Measurements from ENCODE around the gene FGD6.
"Not testable (repeated sequence)": the region's sequence is repeated elsewhere in the genome, so short reads cannot be mapped to it uniquely, and the experiment has no call there.

The FGD6 gene

DNA sequence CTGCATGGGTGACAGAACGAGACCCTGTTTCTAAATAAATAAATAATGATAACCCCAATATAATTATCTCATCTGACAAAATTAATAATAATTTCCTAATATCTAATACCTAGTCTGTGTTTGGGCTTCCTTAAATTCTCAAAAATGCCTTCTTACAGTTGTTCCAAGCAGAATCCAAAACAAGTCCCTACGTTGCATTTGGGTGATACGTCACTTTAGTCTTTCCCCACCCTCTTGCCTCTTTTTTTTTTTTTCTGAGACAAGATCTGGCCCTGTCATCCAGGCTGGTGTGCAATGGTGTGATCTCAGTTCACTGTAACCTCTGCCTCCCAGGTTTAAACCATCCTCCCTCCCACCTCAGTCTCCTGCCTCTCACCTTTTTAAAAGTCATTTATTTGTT lies 27.1 kb upstream of the FGD6 start:
- Histone ChIP-seq H3K36me3 (peaks cover 17% of the 10 kb centered on the region), H3K4me1 (peaks cover 14% of the 10 kb centered on the region), H3K4me3 (ENCODE audit: low read depth, low read length) (no peak overlapping the region), H3K27me3 (no peaks in the 10 kb centered on the region), H3K9me3 (no peaks in the 10 kb centered on the region; the same call in 1 of the 2 replicates)
- DNase-seq, result no peak
- TF ChIP-seq, protein P1, sequence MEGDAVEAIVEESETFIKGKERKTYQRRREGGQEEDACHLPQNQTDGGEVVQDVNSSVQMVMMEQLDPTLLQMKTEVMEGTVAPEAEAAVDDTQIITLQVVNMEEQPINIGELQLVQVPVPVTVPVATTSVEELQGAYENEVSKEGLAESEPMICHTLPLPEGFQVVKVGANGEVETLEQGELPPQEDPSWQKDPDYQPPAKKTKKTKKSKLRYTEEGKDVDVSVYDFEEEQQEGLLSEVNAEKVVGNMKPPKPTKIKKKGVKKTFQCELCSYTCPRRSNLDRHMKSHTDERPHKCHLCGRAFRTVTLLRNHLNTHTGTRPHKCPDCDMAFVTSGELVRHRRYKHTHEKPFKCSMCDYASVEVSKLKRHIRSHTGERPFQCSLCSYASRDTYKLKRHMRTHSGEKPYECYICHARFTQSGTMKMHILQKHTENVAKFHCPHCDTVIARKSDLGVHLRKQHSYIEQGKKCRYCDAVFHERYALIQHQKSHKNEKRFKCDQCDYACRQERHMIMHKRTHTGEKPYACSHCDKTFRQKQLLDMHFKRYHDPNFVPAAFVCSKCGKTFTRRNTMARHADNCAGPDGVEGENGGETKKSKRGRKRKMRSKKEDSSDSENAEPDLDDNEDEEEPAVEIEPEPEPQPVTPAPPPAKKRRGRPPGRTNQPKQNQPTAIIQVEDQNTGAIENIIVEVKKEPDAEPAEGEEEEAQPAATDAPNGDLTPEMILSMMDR (IDR thresholded peaks at IDR 0.05; ENCODE audit: low read depth, low read length), result no peak

DNA sequence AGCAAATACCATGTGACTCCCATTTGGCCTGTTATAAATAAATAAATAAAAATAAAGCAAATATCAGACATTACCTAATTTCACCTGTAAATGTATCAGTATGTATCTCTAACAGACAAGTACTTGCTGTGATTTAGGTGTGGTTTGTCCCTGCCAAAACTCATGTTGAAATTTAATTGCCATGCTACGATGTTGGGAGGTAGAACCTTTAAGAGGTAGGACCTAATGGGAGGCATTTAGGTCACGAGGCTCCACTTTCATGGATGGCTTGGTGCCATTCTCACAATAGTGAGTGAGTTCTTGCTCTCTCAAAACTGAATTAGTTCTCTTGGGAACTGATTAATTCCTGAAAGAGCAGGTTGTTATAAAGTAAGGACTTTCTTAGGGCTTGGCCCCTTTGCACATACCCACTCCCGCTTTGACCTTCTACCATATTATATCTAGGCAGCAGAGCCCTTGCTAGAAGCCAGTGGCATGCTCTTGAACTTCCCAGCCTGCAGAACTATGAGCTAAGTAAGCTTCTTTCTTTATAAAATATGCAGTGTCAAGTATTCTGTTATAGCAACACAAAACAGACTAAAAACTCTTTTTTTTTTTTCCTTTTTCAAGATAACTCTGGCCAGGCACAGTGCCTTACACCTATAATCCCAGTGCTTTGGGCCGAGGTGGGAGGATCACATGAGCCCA lies 26.4 kb upstream of the FGD6 start:
- Histone ChIP-seq H3K27me3 (no peaks in the 10 kb centered on the region), H3K4me3 (ENCODE audit: low read depth, low read length) (no peak overlapping the region), H3K9me3 (no peaks in the 10 kb centered on the region; the same call in 1 of the 2 replicates), H3K36me3 (peaks cover 17% of the 10 kb centered on the region), H3K4me1 (peaks cover 14% of the 10 kb centered on the region)
- DNase-seq, result no peak
- TF ChIP-seq, protein P1 (IDR thresholded peaks at IDR 0.05; ENCODE audit: low read depth, low read length), result no peak

DNA sequence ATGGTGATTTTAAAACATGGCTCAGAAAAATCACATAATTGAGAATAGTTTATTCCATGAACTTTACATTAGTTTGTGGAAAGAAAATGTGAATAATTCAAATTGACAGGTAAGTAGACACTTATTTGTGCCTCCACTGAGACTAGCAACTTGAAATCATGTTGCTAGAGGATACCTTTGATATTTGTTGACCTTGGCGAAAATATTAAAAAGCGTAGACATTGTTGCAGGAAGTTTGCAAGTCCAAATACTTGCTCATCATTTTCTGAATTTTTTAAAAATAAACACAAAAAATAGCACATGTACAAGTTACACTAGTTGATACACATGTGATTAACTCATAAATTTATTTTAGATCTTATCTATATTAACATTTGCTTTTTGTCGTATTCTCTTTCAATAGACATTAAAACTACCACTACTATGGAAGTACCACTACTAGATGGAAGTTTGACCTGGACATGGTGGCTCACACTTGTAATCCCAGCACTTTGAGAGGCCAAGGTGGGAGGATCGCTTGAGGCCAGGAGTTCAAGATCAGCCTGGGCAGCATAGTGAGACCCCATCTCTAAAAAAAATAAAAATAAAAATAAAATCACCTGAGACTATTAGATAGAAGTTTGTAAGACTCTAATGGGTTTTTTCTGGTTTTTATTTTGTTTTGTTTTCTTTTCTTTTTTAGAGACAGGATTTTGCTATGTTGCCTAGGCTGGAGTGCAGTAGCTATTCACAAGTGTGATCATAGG lies 24.7 kb upstream of the FGD6 start:
- Histone ChIP-seq H3K9me3 (no peaks in the 10 kb centered on the region; the same call in 1 of the 2 replicates), H3K4me3 (ENCODE audit: low read depth, low read length) (no peak overlapping the region), H3K27me3 (no peaks in the 10 kb centered on the region), H3K36me3 (peaks cover 17% of the 10 kb centered on the region), H3K4me1 (peaks cover 6% of the 10 kb centered on the region)
- no peak for DNase-seq
- TF ChIP-seq, protein P1 (IDR thresholded peaks at IDR 0.05; ENCODE audit: low read depth, low read length), result no peak

DNA sequence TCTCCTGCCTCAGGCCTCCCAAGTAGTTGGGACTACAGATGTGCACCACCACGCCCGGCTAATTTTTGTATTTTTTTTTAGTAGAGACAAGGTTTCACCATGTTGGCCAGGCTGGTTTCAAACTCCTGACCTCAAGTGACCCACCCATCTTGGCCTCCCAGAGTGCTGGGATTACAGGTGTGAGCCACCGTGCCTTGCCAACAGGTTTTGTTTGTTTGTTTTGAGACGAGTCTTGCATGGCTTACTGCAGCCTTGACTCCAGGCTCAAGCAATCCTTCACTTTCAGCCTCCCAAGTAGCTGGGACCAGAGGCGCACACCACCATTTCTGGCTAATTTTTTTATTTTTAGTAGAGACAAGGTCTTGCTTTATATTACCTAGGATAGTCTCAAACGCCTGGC lies 23.9 kb upstream of the FGD6 start:
- H3K36me3 ChIP-seq, result peaks cover 17% of the 10 kb centered on the region
- not testable (repeated sequence) for H3K27me3 ChIP-seq; H3K4me1 ChIP-seq; H3K9me3 ChIP-seq; H3K4me3 ChIP-seq (ENCODE audit: low read depth, low read length); DNase-seq

DNA sequence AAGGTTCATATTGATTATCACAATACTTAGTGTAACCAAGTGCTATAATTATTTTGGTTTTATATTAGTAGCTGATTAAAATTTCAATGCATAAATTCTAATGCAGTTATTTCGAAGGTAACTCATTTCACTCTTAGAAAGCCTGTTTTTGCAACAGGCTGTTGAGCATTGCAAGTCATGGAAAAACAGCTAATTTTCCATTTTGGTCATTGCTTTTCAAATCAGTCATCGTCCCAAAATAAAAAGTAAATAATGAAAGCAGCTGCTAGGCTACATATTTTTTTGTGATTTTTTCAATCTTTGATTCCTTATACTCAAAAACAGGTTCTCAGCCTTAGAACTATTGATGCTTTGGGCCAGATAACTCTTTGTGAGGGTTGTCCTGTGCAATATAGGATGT lies 23.3 kb upstream of the FGD6 start:
- Histone ChIP-seq H3K27me3 (no peaks in the 10 kb centered on the region), H3K9me3 (no peaks in the 10 kb centered on the region; the same call in 1 of the 2 replicates), H3K4me3 (ENCODE audit: low read depth, low read length) (no peak overlapping the region), H3K36me3 (peaks cover 17% of the 10 kb centered on the region), H3K4me1 (peaks cover 6% of the 10 kb centered on the region)
- TF ChIP-seq, protein P1 (IDR thresholded peaks at IDR 0.05; ENCODE audit: low read depth, low read length), result no peak
- no peak for DNase-seq

DNA sequence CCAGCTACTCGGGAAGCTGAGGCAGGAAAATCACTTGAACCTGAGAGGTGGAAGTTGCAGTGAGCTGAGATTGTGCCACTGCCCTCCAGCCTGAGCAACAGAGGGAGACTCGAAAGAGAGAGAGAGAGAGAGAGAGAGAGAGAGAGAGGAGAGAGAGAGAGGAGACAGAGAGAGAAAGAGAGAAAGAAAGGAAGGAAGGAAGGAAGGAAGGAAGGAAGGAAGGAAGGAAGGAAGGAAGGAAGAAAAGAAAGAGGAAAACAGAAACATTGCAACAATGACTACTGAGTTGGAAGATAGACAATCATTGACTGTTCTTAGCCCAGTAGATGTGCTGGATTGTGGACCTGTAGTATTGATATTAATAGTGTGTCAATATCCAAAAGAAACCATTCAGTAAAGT lies 22.6 kb upstream of the FGD6 start:
- not testable (repeated sequence) for DNase-seq; H3K9me3 ChIP-seq; H3K4me3 ChIP-seq (ENCODE audit: low read depth, low read length); H3K27me3 ChIP-seq; H3K4me1 ChIP-seq
- H3K36me3 ChIP-seq, result peaks cover 17% of the 10 kb centered on the region

DNA sequence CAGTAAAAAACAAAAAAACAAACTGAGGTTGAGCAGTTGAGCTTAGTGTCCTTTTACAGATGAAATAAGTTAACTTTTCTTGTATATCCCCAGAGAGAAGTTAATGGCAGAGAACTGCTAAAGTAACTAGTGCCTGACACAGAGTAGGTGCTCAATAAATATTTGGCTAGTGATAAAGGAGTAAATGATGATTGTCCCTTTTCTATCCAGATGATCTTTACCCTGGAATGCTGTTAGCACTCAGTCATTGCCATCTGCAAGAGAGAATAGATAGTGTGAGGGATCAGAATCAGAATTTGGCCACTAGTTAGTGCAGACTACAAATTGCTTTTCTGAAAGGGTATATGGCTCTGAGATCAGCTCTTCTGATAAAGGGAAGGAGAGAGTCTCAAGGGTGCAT lies 21.9 kb upstream of the FGD6 start:
- no peak for DNase-seq
- no peak overlapping the region for H3K4me3 ChIP-seq (ENCODE audit: low read depth, low read length)
- H3K9me3 ChIP-seq, result no peaks in the 10 kb centered on the region; the same call in 1 of the 2 replicates
- TF ChIP-seq, protein P1 (IDR thresholded peaks at IDR 0.05; ENCODE audit: low read depth, low read length), result no peak
- peaks cover 6% of the 10 kb centered on the region for H3K4me1 ChIP-seq
- H3K27me3 ChIP-seq, result no peaks in the 10 kb centered on the region
- H3K36me3 ChIP-seq, result peaks cover 20% of the 10 kb centered on the region

Measured in BE2C (cell line).